Tongue (tissue), 2 donors: Measurements from ENCODE around the gene SHC3. TPM values are rescaled to one million over a fixed set of nuclear protein-coding genes. Genes with fewer than 3 reads are reported as not detected.
A peak's percentile ranks its signal among the peaks of the same experiment; 100 is the strongest.

Experiments used
- DNase-seq: peaks from one replicate; pipeline ENCODE4 v3.0.0-alpha.2; 2015
- total RNA-seq: library from RNA; depleted of rRNA; stranded (reverse); fragments of >200 nt; gene quantifications from one replicate; pipeline ENCODE4 v1.2.3, GENCODE V29; 2014

The SHC3 gene
- total RNA-seq, 1 donor from 2014 or later: 1.1 TPM

GRCh38 chr9:89107406-89107805, 71.2 kb downstream of the SHC3 start:
- no peak for DNase-seq

- no peak for DNase-seq
These were observed 72.3 kb downstream of the SHC3 start for GRCh38 chr9:89106224-89106851.

- no peak for DNase-seq
These were observed 73.8 kb downstream of the SHC3 start for GRCh38 chr9:89104821-89105220.

DNA sequence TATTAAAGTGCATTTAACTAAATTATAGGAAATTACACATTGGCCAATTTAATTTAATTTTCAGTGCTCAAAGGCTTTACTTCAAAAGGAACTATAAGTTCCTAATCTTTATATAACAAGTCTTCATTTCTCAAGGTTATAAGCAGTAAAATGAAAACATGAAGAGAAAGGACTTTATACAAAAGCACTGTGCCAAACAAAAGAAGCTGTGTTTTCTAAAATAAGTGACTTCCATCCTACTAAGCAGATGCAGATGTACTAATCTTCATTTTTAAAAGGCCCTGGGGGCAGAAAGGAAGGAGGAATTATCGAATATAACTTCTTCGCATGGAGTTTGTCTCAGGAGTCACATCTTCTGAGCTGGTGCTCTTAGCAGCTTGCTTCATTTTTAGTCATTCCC, 81.4 kb downstream of the SHC3 start:
- no peak for DNase-seq

GRCh38 chr9:89096807-89097206, 81.8 kb downstream of the SHC3 start:
- DNase-seq: no peak

DNA sequence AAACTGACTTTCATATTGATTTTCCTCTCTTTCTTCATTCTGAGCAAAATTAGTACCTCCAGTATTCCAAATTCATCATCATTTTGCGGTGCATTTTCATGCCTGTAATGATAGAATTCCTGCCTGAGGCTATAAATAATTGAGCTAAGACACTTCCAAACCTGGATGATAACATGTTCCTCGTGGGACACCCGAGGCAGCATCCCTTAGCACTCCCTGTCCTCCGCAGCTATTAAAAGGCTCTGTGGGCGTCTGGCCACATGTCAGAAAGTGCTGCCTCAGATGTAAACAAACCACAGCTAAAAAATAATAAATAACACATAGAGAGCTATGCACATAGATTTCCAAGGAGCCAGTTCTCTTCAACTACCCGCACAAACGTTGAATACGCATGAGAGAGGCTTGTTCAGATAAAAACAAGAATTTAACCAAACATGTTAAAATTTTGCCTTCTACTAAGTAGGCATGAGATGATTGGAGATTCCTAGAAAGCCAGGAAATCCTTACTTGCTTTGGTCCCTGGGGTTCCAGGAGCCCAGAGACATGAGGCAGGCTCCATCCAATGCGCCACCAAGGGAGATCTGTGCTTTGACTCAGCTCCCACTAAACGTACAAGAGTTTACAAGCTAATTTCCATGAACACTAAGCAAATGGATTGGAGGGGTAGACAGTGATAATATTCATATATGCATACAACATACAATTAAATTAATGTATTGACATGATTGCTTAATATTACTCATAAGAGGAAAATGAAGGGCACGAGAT, 82.7 kb downstream of the SHC3 start:
- DNase-seq: no peak

DNA sequence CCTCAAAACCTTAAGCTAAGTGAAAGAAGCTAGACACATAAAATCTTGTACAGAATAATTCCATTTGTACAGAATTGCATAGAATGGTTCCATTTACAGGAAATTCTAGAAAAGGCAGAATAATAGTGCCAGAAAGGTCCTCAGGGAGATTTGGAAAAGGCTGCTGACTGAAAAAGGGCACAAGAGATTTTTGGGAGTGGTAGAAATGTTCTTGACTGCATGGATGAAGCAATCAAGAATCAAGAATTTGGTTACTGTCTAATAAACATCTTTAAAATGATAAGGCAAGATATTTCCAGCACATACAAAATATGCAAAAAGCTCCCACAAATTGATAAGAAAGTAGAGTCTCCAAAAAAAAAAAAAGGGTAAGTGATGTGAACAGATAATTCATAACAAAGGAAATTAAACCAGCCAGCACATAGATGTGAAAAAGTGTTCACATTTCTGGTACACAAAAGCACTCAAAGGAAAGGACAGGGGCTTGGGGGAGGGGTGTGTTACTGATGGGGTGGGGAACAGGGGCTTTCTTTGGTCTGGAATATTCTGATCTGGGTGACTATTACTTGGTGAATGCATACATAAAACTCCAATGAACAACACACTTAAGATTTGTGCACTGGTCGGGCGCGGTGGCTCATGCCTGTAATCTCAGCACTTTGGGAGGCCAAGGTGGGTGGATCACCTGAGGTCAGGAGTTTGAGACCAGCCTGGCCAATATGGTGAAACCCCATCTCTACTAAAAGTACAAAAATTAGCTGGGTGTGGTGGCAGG, 85.2 kb downstream of the SHC3 start:
- DNase-seq: no peak

- no peak for DNase-seq
These were observed 89.4 kb downstream of the SHC3 start for GRCh38 chr9:89089176-89089575.

DNA sequence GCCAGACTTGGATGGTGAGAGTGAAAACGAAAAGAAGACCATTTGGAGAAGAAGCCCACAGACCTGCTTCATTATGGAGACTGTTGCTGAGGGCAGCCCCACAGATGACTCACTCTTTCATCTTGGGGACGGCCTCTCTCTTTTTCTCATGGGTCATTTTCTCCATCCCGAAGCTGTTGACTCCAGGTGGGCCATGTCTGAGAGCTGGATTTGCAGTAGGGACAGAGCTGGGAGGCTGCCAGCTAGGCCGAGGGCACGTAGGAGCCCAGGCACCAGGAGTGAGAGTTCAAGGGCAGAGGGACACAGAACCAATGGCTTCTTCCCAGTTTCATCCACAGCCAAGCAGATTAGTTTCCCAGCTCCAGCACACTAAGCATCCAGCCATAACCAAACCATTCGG, 95.0 kb downstream of the SHC3 start:
- no peak for DNase-seq

- DNase-seq: no peak
These were observed 98.4 kb downstream of the SHC3 start for GRCh38 chr9:89080193-89080592.

DNA sequence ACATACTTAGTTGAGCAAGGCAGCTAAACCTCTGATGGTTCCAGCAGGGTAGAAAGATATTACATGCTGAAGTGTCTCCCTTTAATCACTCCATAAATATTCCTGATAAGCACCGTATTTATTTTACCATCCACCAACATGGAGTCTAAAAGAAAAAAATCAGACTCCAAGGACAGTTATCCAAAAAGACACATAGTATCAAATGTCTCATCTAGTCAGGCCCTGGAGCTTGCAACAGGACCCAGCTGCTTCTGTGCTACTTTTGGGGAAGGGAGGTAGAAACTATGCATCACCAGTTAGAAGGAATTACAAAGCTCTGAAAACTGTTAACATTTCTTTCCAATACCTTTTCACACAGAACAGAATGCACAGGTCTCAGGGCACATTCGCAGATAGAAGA, 99.2 kb downstream of the SHC3 start:
- DNase-seq: peak; percentile 11

- DNase-seq: no peak
These were observed 99.8 kb downstream of the SHC3 start for GRCh38 chr9:89078860-89079259.

DNA sequence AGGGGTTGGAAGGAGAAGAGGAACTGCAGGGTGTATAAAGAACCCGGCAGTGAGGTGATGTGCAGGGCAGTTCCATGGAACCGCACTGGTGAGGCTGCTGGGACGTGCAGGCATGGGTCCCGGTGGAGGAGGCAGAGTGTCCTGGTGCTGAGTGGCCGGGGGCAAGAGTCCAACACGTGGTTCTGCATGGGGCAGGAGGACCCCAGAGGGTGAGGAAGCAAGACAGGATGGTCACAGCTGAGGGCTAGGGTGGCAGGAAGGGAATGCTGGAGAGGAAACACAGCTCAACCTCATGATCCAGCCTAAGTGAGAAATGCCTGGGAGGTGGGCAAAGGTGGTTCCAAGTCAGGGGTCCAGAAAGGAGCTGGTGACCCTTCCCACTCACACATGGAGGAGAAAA, 100.2 kb downstream of the SHC3 start:
- DNase-seq: no peak

DNA sequence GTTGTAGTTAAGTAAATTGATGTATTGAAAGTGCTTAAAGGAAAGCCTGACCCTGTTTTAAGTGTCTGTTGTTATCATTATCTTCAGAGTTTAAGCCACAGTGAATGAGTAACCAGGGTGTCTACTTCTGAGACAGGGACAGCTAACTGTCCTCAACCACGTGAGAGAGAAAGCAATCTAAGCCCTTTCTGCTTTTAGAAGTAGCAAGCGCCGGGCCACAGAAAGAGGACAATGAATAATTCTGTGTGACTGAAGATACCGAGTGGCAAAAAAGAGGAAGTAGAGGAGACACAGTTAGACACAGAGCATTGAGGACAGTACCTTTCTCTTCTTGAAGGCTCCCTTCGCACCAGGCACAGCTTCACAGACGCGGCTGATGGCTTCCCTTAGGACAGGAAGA, 101.1 kb downstream of the SHC3 start:
- no peak for DNase-seq

GRCh38 chr9:89073397-89073796, 105.2 kb downstream of the SHC3 start:
- DNase-seq: no peak

DNA sequence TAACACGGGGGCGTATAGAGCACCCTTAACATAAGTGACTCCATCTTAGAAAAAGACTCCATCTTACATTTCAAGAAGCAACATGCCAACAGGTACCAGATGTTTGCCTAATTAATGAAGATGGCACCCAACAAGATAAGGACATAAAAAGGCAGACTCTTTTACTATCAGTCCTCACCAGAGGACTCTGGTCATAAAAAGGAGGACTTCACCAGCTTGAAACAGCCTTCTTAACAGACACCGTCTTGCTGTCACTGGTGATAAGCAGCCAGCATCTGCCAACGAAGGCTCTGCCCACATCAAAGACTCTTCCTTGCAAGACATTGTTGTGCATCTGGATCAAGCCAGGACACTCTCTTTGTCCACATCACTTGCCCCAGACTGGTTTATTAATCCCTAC, 107.0 kb downstream of the SHC3 start:
- DNase-seq: no peak

DNA sequence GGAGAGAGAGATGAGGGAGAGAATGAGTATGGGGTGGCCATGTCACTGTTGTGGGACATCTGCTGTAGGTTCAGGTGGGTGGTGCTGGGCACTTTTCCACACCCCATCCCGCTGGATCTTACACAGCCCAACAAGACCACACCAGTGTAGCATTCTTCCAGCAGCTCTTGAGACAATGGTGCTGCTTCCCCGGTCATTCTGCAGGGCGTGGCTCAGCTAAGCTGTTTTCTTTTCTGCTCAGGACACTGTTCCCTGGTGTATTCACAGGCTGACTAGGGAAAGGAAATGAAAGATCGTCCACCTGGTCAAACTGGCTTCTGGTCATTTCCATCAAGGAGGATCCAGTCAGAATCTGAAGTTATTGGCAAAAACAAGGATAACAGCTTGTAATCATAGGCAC, 111.8 kb downstream of the SHC3 start:
- no peak for DNase-seq

DNA sequence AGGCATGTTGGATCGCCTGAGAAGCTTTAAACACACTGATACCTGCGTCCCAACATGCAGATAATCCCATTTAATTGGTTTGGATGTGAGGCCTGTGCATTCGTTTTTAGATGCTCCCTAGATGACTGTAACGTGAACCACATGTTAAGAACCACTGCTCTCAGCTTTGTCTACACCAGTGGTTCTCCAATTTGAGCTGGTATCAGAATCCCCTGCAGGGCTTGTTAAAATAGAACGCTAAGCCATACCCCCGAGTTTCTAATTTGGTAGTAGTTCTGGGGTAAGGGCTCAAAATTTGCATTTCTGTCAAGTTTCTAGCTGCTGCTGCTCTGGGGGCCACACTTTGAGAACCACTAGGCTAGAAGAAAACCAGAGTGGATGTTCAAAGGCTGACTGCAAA, 112.7 kb downstream of the SHC3 start:
- DNase-seq: no peak

GRCh38 chr9:89060790-89061189, 117.8 kb downstream of the SHC3 start:
- DNase-seq: no peak

DNA sequence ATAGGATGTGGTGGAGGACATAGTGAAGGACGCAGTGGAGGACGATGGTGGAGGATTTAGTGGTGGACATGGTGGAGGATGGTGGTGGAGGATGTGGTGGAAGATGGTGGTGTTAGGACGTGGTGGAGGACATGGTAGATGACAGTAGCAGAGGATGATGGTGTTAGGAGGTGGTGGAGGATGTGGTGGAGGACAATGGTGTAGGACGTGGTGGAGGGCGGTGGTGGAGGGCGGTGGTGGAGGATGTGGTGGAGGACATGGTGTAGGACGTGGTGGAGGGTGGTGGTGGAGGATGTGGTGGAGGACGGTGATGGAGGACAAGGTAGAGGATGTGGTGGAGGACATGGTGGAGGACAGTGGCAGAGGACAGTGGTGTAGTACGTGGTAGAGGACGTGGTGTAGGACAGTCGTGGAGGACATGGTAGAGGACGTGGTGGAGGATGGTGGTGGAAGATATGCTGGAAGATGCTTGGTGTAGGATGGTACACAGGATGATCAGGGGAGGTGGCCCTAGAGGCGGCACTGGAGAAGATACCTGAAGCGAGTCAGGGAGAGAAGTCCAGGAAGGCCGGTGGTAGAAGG, 118.6 kb downstream of the SHC3 start:
- no peak for DNase-seq

GRCh38 chr9:89058906-89059305, 119.7 kb downstream of the SHC3 start:
- DNase-seq: no peak

- DNase-seq: no peak
These were observed 123.6 kb downstream of the SHC3 start for GRCh38 chr9:89054865-89055495.

DNA sequence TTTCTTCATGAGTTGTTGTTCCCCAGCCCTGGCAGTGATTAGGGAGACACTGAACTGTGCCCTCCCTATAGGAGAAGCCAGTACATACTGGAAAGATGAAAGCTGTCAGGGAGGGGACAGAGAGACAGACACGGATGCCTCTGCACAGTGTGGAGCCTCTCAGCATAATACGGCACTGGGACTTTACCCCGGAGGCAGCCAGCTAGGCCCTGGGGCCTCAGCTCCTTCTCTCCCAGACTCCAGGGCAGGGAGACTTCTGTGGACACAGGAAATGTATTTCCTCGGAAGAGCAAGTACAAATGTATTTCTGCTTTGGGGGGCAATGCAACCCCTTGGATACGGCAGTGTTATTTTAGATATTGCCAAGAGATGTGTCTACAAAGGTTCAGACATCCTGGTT, 125.3 kb downstream of the SHC3 start:
- no peak for DNase-seq
